GM21360 (cell line): ENCODE data around the gene CMTR1.

ENCODE experiments used
- ATAC-seq: cut with Tn5 transposase; IDR thresholded peaks from one replicate; pipeline ENCODE4 v1.9.1; 2021; ENCODE audit warnings: mild to moderate bottlenecking, moderate library complexity; ENCODE audit not compliant: unreplicated experiment

Gene CMTR1

GRCh38 chr6:37511201-37511600, 78.2 kb downstream of the CMTR1 start:
- ATAC-seq: no peak

DNA sequence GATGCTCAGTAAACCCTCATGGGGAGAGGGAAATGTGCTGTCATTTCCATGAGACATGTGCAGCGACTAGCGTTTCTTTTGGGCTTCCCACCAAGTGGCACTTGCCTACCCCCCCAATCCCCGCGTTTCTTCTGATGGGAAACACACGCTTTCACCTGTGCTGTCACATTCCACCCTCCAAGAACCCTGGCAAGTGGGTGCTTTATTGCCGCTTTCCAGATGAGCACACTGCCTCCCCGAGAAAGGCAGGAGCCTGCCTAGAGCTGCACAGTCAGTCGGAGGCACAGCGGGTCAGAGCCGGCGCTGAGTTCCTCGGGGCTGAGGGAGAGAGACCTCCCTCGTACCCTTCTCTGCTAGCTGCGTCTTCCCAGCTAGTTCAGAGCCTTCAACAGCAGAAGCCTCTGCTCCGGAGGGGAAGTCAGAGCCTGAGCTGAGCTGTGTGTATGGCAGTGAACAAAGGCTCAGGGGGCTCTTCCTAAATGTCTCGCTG, 78.9 kb downstream of the CMTR1 start:
- ATAC-seq: no peak

GRCh38 chr6:37512400-37513011, 79.5 kb downstream of the CMTR1 start:
- no peak for ATAC-seq

- no peak for ATAC-seq
Measured at GRCh38 chr6:37513155-37513554, 80.1 kb downstream of the CMTR1 start.

GRCh38 chr6:37513576-37513975, 80.6 kb downstream of the CMTR1 start:
- no peak for ATAC-seq

DNA sequence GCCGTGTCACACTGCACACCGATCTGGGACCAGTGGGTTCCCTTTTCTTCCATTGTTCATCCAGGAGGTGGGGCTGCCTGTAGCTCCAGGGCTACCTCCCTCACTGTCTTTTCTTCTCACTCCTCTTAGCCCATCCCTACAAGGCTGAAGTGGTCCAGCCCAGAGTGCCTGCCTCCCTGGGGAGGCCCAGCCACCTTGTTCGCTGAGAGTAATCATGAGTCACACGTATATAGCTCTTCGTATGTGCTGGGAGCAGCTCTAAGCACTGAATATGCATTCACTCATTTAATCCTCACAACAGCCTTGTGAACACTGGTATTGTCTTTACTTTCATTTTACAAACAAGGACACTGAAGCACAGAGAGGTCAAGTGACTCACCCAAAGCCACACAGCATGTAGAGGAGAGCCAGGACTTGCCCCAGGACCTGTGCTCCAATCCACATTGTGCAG, 81.3 kb downstream of the CMTR1 start:
- no peak for ATAC-seq

DNA sequence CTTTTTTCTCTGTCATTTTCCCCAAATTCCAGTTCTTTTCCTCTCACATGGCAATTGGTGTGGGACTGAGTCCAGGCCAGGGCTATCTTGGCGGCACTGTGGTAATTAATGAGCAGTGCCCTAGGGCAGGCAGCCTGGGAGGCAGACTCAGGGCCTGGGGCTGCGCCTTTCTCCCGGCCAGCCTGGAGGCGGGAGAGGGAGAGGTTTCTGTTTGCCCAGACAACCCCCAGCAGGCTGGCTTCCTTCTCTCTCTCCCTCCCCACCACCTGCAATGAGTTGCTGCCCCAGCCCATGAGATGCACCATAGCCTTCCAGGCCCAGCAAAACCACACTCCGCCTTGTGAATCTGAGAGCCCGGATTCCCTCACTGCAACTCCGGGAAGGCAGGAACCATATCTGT, 81.8 kb downstream of the CMTR1 start:
- ATAC-seq: no peak

GRCh38 chr6:37515712-37516075, 82.7 kb downstream of the CMTR1 start:
- ATAC-seq: no peak

DNA sequence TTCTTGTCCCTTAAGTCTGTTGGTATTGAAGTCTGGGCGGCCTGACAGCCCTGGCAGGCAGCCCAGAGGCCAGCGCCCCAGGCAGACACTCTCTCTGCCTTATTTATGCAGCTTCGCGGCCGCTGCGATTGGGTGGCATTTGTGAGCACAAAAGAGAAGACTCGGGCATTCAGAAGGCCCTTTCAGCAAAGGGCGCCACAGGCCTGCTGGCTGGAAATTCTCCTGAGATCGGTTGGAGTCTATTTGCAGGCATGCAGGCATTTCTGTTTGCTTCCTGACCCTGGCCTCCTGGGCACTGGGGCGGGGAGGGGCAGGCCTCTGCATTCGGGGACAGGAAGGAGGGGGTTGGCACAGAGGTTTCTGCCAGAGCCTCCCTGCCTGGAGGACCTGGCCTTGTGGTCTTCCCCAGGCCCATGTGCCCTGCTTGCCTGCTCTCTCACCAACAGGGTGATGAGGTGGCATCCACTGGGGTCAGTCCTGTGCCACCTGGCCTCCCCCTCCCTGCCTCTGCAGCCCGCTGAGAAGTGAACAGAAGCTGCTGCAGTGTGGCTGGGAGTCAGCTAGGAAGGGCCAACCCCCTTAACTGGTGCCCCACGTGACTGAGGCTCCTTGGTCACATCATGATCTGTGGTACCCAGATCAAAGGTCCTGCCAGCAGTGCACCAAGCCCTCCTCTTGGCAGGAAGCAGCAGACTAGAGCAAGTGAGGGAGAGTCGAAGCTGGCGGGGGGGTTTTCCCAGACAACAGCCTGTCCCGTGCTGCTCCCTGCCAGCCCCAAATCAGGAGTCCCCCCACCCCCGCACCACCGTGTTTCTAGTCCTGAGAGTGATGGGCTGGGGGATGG, 83.3 kb downstream of the CMTR1 start:
- ATAC-seq: peak; percentile 63

GRCh38 chr6:37516920-37517405, 83.9 kb downstream of the CMTR1 start:
- ATAC-seq: no peak

DNA sequence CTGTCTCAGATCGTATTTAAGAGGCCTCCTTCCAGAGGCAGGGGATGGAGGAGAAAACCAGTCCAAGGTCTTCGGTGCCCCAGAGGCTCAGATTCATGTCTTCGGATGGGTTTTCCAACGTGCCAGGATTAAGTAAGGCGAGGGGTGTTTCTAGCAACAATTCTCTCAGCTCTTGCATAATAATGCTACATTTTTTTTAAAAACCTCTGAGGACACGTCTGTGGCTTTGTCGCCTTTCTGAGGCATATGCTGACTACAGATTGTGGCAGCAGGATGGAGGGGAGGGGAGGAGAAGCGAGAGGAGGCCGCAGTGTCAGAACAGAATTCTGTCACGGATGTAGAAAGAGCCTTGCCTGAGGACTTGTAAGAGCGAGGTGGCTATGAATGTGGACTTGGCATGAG, 84.4 kb downstream of the CMTR1 start:
- ATAC-seq: no peak

DNA sequence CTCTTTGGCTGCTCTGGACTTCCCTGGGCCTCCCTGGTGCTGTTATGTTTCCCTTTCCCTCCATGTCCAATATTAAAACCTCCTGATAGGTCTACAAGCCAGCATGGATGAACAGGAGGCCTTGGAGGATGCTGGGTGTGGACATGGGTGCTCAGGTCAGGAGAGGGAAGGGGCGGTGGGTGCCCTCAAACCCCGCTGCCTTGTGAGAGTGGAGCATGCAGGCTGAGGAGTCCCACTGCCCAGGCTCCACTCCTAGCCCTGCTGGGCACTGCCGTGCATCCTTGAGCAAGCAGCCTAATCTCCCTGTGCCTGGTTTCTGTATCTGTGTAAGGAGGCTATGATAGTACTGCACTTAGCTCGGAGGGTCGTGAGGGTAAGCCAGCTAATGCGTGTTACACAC, 85.1 kb downstream of the CMTR1 start:
- no peak for ATAC-seq

DNA sequence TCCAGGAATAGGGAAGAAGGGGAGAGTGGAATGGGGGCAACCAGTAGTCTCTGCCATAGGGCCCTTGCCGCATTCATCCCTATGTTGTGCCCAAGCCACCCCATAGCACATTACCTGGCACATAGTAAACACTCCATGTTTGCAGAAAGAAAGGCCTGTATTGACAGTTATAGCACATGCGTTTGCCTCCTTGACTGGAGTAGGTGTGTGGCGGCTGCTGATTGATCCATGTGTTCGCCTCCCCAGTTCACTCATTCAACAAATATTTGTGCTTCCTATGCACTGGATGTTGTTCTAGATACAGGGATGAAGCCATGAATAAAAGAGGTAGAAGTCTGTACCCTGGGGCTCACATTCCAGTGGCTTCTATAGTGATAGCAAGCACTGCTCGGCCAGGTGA, 86.4 kb downstream of the CMTR1 start:
- ATAC-seq: no peak

GRCh38 chr6:37520926-37521325, 87.9 kb downstream of the CMTR1 start:
- ATAC-seq: no peak

GRCh38 chr6:37521674-37522073, 88.7 kb downstream of the CMTR1 start:
- no peak for ATAC-seq

DNA sequence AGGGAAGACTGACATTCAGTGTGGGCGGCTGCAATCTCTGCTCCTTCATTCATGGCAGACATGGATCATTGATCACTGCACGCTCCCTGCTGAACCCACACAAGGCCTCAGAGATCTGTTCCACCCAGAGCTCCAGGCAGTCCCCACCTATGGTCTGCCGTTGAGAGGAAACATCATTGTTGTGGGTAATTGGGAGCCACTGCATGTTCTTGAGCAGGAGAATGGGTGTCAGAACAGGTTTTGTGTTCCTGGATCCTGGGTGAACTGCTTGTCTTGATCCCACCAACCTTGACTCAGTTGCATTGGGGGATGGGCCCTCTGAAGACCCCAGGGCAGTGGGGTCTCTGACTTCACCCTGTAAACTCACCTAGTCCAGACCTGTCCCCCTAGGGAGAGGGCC, 89.8 kb downstream of the CMTR1 start:
- ATAC-seq: no peak

- no peak for ATAC-seq
Measured at GRCh38 chr6:37523412-37523811, 90.4 kb downstream of the CMTR1 start.

- ATAC-seq: no peak
Measured at GRCh38 chr6:37524025-37524969, 91.3 kb downstream of the CMTR1 start.

- no peak for ATAC-seq
Measured at GRCh38 chr6:37524970-37525318, 91.9 kb downstream of the CMTR1 start.

DNA sequence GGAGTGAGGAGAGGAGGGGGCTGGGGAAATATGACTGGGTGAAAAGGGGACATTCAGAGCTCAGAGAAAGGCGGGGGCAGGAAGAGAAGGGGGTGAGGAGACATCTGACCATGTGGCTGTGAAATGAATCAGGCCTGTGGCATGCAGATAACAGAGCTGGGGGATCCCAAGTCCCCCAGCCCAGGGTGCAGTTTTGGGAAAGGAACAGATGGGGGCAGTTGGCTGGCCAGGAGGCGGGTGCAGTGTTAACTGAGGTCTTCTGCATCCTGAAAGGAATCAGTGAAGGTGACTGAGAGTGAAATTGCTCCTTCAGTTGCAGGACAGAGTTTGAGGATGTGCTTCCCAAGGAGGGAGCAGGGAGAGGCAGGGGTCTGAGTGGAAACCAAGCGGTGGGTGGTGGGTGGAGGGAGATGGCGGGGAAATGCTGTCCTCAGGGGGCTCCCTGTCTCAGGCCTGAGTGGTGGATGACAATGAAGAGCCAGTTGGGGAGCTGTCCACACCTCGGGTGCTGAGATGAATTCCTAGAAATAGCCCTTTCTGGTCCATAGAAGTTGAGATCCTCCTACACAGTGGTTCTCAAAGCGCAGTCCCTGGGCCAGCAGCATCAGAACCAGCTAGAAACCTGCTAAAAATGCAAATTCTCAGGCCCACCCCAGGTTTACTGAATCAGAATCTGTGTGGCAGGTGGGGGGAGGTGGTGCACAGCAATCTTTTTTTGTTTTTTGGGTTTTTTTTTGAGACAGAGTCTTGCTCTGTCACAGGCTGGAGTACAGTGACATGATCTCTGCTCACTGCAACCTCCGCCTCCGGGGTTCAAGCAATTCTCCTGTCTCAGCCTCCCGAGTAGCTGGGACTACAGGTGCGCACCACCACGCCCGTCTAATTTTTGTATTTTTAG, 92.7 kb downstream of the CMTR1 start:
- no peak for ATAC-seq
